Epithelial cell of esophagus (primary cell): ENCODE results near the gene ITLN2.
"Not testable (repeated sequence)": the region's sequence is repeated elsewhere in the genome, so short reads cannot be mapped to it uniquely, and the experiment has no call there.

ENCODE experiments used
- DNase-seq: peaks from one replicate; pipeline ENCODE4 v3.0.0; 2010; ENCODE audit warnings: low read depth
- H3K4me3 ChIP-seq: 2 replicates; pipeline ENCODE4 v1.5.1; 2011; ENCODE audit warnings: mild to moderate bottlenecking, low read length, control low read depth
- CTCF ChIP-seq: IDR thresholded peaks from 2 replicates; pipeline ENCODE4 v1.5.1; 2011; ENCODE audit warnings: low read depth, mild to moderate bottlenecking, low read length, control low read depth, inconsistent platforms; ENCODE audit not compliant: insufficient read depth; ENCODE audit errors: missing control alignments

Gene ITLN2

GRCh38 chr1:160993544-160994193 lies 39.1 kb upstream of the ITLN2 start:
- peak; percentile 44 for DNase-seq
- peak; percentile 39 for TF ChIP-seq CTCF
- no peak overlapping the region for H3K4me3 ChIP-seq

GRCh38 chr1:160992036-160992435 lies 37.4 kb upstream of the ITLN2 start:
- H3K4me3 ChIP-seq, result not testable (repeated sequence)
- DNase-seq, result peak; percentile 12

- H3K4me3 ChIP-seq, result no peak overlapping the region
- TF ChIP-seq CTCF, result no peak
- DNase-seq, result no peak
These were observed 32.9 kb upstream of the ITLN2 start for GRCh38 chr1:160987359-160988050.

GRCh38 chr1:160985723-160986122 lies 31.1 kb upstream of the ITLN2 start:
- no peak for TF ChIP-seq CTCF
- no peak overlapping the region for H3K4me3 ChIP-seq
- no peak for DNase-seq

GRCh38 chr1:160981584-160982411 lies 27.2 kb upstream of the ITLN2 start:
- H3K4me3 ChIP-seq, result no peak overlapping the region
- DNase-seq, result no peak
- no peak for TF ChIP-seq CTCF

- H3K4me3 ChIP-seq, result no peak overlapping the region
- TF ChIP-seq CTCF, result no peak
- no peak for DNase-seq
These were observed 24.7 kb upstream of the ITLN2 start for GRCh38 chr1:160979286-160979685.

- no peak overlapping the region for H3K4me3 ChIP-seq
- peak; percentile 30 for DNase-seq
- TF ChIP-seq CTCF, result no peak
These were observed 23.9 kb upstream of the ITLN2 start for GRCh38 chr1:160978510-160978927.
